ENCODE results near the gene SMARCA4.
"Not testable (repeated sequence)": the region's sequence is repeated elsewhere in the genome, so short reads cannot be mapped to it uniquely, and the experiment has no call there.

SMARCA4 gene

DNA sequence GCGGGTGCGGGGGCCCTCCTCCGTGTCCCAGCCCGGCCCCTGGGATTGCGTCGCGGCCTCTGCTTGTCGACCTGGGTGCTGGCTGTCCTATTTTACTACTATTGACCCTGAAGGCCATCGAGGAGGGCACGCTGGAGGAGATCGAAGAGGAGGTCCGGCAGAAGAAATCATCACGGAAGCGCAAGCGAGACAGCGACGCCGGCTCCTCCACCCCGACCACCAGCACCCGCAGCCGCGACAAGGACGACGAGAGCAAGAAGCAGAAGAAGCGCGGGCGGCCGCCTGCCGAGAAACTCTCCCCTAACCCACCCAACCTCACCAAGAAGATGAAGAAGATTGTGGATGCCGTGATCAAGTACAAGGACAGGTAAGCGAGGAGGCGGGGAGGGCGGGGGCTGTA, 80.4 kb downstream of the SMARCA4 start:
- DNase-seq: no peak

- DNase-seq: no peak
These were observed 81.3 kb downstream of the SMARCA4 start for GRCh38 chr19:11041966-11042627.

DNA sequence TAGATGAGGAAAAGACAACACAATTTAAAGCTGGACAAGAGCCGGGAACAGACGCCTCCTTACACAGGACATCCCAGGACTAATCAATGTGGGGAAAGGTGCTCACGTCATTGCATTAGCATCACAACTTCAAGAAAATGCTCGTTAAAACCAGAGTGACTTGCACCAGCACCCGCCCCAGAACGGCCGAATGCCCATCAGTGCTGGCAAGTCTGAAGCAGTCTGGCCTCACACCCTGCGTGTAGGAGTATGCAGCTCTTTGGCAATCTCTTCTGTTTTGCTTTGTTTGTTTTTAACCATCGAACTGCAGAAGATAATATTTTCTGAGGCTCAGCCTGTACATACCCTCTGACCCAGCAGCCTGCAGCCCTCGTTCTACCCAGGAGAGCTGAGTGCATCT, 83.6 kb downstream of the SMARCA4 start:
- DNase-seq: no peak

DNA sequence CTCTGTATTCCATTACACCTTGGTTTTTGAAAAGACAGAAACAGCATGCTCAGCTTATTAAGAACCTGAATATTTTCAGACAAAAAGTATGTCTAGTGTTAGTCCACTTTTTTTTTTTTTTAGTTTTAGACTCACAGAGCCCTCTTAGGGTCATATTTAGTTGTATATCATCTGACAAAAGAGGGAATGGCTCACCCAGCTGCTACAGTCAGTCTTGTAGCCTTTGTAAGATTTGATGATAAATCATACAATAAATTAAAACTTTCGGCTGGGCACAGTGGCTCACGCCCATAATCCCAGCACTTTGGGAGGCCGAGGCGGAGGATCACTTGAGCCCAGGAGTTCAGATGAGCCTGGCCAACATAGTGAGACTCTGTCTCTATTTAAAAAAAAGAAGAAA, 84.7 kb downstream of the SMARCA4 start:
- DNase-seq: no peak

GRCh38 chr19:11046605-11047354, 86.0 kb downstream of the SMARCA4 start:
- DNase-seq: no peak

- DNase-seq: no peak
These were observed 87.0 kb downstream of the SMARCA4 start for GRCh38 chr19:11047866-11048265.

- no peak for DNase-seq
These were observed 89.7 kb downstream of the SMARCA4 start for GRCh38 chr19:11050323-11051114.

- no peak for DNase-seq
These were observed 93.0 kb downstream of the SMARCA4 start for GRCh38 chr19:11053817-11054195.

GRCh38 chr19:11054200-11054599, 93.4 kb downstream of the SMARCA4 start:
- DNase-seq: no peak

DNA sequence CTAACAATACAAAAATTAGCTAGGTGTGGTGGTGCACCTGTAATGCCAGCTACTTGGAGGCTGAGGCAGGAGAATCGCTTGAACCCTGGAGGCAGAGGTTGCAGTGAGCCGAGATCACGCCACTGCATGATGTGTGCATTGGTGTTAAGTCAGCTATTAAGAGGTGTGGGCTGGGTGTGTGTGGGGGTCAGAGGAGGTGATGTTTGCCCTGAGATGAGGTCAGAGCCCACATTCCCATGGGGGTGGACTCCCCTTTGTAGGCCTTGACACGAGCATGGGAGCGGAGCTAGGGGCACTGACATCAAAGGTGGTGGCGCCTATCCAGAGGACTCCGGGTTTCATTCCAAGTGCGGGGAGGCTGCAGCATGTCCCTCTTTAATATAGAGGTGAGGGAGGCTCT, 93.8 kb downstream of the SMARCA4 start:
- no peak for DNase-seq

- DNase-seq: no peak
These were observed 97.6 kb downstream of the SMARCA4 start for GRCh38 chr19:11058246-11059030.

DNA sequence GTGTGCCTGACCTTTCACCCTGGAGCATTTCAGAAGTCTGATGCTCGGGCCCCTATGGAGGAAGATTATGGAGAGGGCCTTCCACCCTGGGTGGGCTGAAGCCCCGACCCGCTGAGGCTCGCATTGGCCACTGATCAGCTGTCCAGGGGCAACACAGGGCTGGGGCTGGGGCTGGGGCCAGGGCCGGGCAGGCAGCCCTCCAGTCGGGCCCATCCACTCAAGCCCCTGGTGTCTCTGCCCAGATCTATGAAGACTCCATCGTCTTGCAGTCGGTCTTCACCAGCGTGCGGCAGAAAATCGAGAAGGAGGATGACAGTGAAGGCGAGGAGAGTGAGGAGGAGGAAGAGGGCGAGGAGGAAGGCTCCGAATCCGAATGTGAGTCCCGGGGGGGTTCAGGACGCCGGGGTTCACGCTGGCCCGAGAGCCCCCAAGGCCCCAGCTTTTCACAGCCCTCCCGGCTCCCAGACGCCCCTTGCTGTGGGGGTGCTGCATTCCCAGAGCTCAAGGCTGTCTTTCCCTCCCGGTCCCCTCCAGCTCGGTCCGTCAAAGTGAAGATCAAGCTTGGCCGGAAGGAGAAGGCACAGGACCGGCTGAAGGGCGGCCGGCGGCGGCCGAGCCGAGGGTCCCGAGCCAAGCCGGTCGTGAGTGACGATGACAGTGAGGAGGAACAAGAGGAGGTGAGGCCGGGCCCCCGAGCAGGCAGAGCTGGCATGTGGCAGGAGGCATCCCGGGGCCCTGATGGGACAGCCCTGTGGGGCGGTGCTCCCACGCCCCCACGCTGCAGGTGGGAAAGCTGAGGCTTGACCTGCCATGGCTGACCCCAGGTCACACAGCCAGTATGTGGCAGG, 98.9 kb downstream of the SMARCA4 start:
- DNase-seq: no peak

- DNase-seq: no peak
These were observed 101.1 kb downstream of the SMARCA4 start for GRCh38 chr19:11061952-11062351.

DNA sequence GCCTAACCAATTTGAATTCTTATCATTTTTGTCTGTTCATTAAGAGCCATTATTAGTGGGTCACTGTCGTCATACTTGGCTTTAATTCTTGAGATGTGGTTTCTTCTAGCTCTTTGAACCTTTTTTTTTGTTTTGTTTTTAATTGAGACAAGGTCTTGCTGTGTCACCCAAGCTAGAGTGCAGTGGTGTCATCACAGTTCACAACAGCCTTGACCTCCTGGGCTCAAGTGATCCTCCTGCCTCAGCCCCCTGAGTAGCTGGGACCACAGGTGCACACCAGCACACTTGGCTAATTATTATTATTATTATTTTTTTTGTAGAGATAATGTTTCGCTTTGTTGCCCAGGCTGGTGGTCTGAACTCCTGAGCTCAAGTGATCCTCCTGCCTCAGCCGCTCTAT, 102.6 kb downstream of the SMARCA4 start:
- DNase-seq: no peak

DNA sequence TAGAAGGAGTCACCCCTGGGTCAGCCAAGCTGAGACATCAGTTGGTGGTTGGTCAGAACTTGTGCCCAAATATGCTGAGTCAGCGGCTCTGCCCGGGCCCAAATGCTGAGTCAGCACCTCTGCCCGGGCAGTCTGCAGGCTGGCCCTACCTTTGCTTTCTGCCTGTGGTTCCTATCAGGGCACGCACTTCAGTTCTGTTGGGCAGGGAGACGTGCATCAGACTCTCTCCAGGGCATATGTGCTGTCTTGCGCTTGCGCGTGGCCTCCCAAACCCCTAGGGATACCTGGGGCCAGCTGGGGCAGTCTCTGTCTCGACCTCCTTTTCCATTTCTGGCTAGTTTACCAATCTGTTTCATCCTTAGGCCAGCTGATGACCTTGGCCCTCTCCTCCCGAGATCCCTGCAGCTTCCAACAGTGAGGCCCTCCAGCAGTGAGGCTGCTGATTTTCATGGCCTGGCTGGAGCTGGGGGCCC, 104.0 kb downstream of the SMARCA4 start:
- no peak for DNase-seq

DNA sequence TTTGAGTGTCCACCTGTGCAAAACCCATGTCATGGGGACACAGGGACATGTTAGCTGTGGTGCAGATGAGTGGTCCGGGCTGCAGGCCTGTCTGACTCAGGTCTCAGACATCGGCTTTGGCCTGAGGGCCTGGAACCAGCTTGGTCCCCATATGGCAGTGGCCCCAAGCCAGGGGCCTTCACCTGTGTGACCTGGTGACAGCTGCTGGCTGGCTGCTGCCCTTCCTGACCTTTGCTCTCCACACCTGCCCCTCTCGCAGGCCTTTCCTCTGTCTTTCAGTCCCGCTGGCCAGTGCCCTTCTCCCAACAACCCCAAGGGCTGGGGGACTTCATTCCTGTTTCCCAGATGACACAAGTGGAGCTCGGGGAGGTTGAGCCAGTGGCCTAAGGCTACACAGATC, 105.5 kb downstream of the SMARCA4 start:
- DNase-seq: no peak

DNA sequence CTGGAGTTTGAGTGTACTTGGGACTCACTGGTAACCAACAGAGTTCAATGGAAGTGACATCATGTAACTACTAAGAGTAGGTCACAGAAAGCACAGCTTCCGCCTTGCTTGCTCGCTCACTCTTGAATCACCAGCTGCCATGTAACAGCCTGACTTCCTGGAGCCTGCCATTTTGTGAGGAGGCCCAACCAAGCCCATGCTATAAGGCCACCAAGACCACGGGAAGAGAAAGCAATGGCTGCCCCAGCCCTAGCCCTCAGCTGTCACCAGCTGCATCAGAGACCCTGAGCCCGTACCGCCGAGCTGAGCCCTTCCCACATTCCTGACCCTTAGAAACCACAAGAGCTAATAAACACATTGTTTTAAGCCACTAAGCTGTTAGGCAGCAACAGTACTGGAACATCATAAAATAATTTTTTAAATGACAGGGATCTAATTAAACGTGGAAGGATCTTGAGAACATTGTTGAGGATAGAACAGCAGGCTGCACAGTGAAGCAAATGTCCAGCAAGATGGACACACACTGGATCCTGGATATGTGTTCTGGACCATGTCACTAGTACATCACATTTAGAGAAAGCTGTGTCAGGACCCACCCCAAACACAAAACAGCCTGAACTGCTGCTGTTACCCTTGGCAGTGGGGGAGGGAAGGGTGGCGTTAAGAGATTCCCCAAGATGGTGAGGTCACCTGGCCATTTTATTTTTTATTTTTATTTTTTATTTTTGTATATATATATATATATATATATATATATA, 106.7 kb downstream of the SMARCA4 start:
- no peak for DNase-seq

DNA sequence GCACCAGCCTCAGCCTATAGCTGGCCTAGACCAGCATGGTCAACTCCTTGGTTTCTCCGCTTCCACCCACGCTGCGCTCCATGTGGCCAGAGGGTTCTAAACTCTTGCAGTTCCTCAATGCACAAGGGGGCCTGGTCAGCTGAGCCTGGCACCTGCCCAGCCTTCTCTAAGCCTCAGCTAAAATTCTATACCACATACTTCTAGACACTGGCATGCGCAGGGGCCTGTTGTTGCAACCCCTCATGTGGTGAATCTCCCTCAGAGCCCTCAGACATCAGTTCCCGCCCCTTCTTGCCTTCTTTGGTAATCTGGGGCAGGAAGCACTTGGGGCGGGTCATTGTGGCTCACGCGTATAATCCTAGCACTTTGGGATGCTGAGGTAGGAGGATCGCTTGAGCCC, 108.7 kb downstream of the SMARCA4 start:
- DNase-seq: no peak

GRCh38 chr19:11070123-11070522, 109.3 kb downstream of the SMARCA4 start:
- no peak for DNase-seq

- no peak for DNase-seq
These were observed 112.7 kb downstream of the SMARCA4 start for GRCh38 chr19:11073568-11073967.

DNA sequence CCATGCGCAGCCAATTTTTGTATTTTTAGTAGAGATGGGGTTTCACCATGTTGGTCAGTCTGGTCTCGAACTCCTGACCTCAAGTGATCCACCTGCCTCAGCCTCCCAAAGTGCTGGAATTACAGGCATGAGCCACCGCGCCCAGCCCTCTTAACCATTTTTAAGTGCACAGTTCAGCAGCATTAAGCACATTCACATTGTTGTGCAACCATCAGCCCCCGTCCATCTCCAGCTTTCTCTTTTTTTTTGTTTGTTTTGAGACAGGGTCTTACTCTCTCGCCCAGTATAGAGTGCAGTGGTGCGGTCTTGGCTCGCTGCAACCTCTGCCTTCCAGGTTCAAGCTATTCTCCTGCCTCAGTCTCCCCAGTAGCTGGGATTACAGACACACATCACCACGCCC, 116.0 kb downstream of the SMARCA4 start:
- not testable (repeated sequence) for DNase-seq
